Islet precursor cell (in vitro differentiated cells): ENCODE measurements around the gene GRM3.
A peak's percentile ranks its signal among the peaks of the same experiment; 100 is the strongest.

Experiments used
- DNase-seq: peaks from one replicate; pipeline ENCODE4 v3.0.0-alpha.2; 2018

The GRM3 gene

GRCh38 chr7:86790383-86790782, 146.7 kb downstream of the GRM3 start:
- DNase-seq = no peak

- DNase-seq = no peak
These were observed 148.6 kb downstream of the GRM3 start for GRCh38 chr7:86792260-86792659.

- DNase-seq = no peak
These were observed 149.4 kb downstream of the GRM3 start for GRCh38 chr7:86793136-86793535.

- peak; percentile 51 for DNase-seq
These were observed 171.1 kb downstream of the GRM3 start for GRCh38 chr7:86814661-86815379.

- DNase-seq = no peak
These were observed 171.8 kb downstream of the GRM3 start for GRCh38 chr7:86815556-86815955.

GRCh38 chr7:86818903-86819302, 175.2 kb downstream of the GRM3 start:
- DNase-seq = no peak

GRCh38 chr7:86823769-86824168, 180.1 kb downstream of the GRM3 start:
- no peak for DNase-seq

- DNase-seq = no peak
These were observed 181.6 kb downstream of the GRM3 start for GRCh38 chr7:86825264-86825663.

- no peak for DNase-seq
These were observed 183.2 kb downstream of the GRM3 start for GRCh38 chr7:86826948-86827347.

- no peak for DNase-seq
These were observed 189.7 kb downstream of the GRM3 start for GRCh38 chr7:86833360-86833759.

- DNase-seq = no peak
These were observed 193.5 kb downstream of the GRM3 start for GRCh38 chr7:86837235-86837634.

GRCh38 chr7:86844608-86845007, 200.9 kb downstream of the GRM3 start:
- DNase-seq = no peak

GRCh38 chr7:86846494-86847190, 202.9 kb downstream of the GRM3 start:
- DNase-seq = no peak

GRCh38 chr7:86848226-86848625, 204.5 kb downstream of the GRM3 start:
- no peak for DNase-seq

GRCh38 chr7:86851566-86851965, 207.9 kb downstream of the GRM3 start:
- no peak for DNase-seq

GRCh38 chr7:86863452-86863851, 219.7 kb downstream of the GRM3 start:
- no peak for DNase-seq

GRCh38 chr7:86867163-86867762, 223.6 kb downstream of the GRM3 start:
- DNase-seq = no peak

- no peak for DNase-seq
These were observed 232.4 kb downstream of the GRM3 start for GRCh38 chr7:86876146-86876545.

- DNase-seq = no peak
These were observed 240.4 kb downstream of the GRM3 start for GRCh38 chr7:86884152-86884551.

GRCh38 chr7:86889501-86889900, 245.8 kb downstream of the GRM3 start:
- no peak for DNase-seq

- DNase-seq = no peak
These were observed 254.5 kb downstream of the GRM3 start for GRCh38 chr7:86898171-86898570.

GRCh38 chr7:86900886-86901285, 257.2 kb downstream of the GRM3 start:
- no peak for DNase-seq

- DNase-seq = no peak
These were observed 261.5 kb downstream of the GRM3 start for GRCh38 chr7:86904949-86905834.
